Right renal cortex interstitium (tissue), 3 donors: Measurements from ENCODE around the gene IFI27L1. TPM values are rescaled to one million over a fixed set of nuclear protein-coding genes. Genes with fewer than 3 reads are reported as not detected.

ENCODE experiments used
- DNase-seq, 3 donors: peaks; one replicate each; pipeline ENCODE4 v3.0.0-alpha.2; 2013; ENCODE audit warnings: low read depth in 3 of 3, low spot score in 2 of 3
- polyA plus RNA-seq, 3 donors: library from polyadenylated mRNA; unstranded; fragments of 120-200 nt; gene quantifications; one replicate each; pipeline ENCODE4 v1.2.1, GENCODE V29; 2013; ENCODE audit not compliant: insufficient read length in 3 of 3

Gene IFI27L1
- polyA plus RNA-seq, 3 donors = 21.7 to 25.4 (median 22.9) TPM

GRCh38 chr14:94113490-94113889 lies 32.4 kb downstream of the IFI27L1 start:
- no peak for DNase-seq

GRCh38 chr14:94113908-94114588 lies 32.9 kb downstream of the IFI27L1 start:
- DNase-seq = no peak

- DNase-seq = no peak
Measured at GRCh38 chr14:94114589-94115057, 33.5 kb downstream of the IFI27L1 start.

- no peak for DNase-seq
Measured at GRCh38 chr14:94115058-94115591, 34.0 kb downstream of the IFI27L1 start.

- DNase-seq = no peak
Measured at GRCh38 chr14:94115631-94116030, 34.5 kb downstream of the IFI27L1 start.

GRCh38 chr14:94116701-94117100 lies 35.6 kb downstream of the IFI27L1 start:
- DNase-seq = no peak

- DNase-seq = no peak
Measured at GRCh38 chr14:94117856-94118255, 36.7 kb downstream of the IFI27L1 start.

GRCh38 chr14:94119071-94119470 lies 38.0 kb downstream of the IFI27L1 start:
- DNase-seq = no peak

GRCh38 chr14:94120667-94121340 lies 39.7 kb downstream of the IFI27L1 start:
- DNase-seq = no peak

GRCh38 chr14:94121485-94121884 lies 40.4 kb downstream of the IFI27L1 start:
- no peak for DNase-seq

- no peak for DNase-seq
Measured at GRCh38 chr14:94122438-94122837, 41.3 kb downstream of the IFI27L1 start.

- no peak for DNase-seq
Measured at GRCh38 chr14:94123296-94123695, 42.2 kb downstream of the IFI27L1 start.

GRCh38 chr14:94123868-94124267 lies 42.8 kb downstream of the IFI27L1 start:
- no peak for DNase-seq

GRCh38 chr14:94124582-94125377 lies 43.7 kb downstream of the IFI27L1 start:
- DNase-seq = no peak

GRCh38 chr14:94125659-94126418 lies 44.7 kb downstream of the IFI27L1 start:
- DNase-seq = no peak

- DNase-seq = no peak
Measured at GRCh38 chr14:94126419-94126677, 45.2 kb downstream of the IFI27L1 start.

- no peak for DNase-seq
Measured at GRCh38 chr14:94126800-94127199, 45.7 kb downstream of the IFI27L1 start.

GRCh38 chr14:94127330-94127729 lies 46.2 kb downstream of the IFI27L1 start:
- DNase-seq = no peak

- DNase-seq = no peak
Measured at GRCh38 chr14:94128216-94128839, 47.2 kb downstream of the IFI27L1 start.

GRCh38 chr14:94129111-94129757 lies 48.1 kb downstream of the IFI27L1 start, which contains the start of gene IFI27L2:
Gene IFI27L2 (minus strand): TSS chr14:94129604. CDS start chr14:94129564, 40 bp downstream.
- peak in 2 of 3 donors; percentile 52 to 56 for DNase-seq
